GM18520 (cell line): ENCODE measurements around the gene PRKAR1A.
"Not testable (repeated sequence)": the region's sequence is repeated elsewhere in the genome, so short reads cannot be mapped to it uniquely, and the experiment has no call there.

Experiments used
- ATAC-seq: cut with Tn5 transposase; IDR thresholded peaks from one replicate; pipeline ENCODE4 v1.9.1; 2021; ENCODE audit not compliant: unreplicated experiment

PRKAR1A gene

GRCh38 chr17:68577497-68577821 is 65.2 kb downstream of the PRKAR1A start:
- no peak for ATAC-seq

DNA sequence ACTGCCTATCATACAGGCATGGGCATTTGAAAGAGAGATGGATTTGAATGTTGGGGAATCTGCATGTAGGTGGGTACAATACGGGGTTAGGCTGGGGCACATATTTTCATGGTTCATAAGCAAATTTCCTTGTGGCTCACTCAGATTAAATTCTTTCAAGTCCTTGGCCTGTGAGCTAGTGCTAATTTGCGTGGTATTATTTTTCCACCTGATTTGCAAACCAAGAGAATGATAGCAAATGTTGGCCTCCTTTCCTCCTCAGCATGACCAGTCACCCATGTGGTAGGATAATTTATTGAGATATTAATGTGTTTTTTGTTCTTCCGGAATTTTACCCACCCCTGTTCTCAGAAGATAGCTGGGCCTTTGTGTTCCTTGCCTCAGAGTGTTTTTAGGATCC is 66.0 kb downstream of the PRKAR1A start:
- no peak for ATAC-seq

DNA sequence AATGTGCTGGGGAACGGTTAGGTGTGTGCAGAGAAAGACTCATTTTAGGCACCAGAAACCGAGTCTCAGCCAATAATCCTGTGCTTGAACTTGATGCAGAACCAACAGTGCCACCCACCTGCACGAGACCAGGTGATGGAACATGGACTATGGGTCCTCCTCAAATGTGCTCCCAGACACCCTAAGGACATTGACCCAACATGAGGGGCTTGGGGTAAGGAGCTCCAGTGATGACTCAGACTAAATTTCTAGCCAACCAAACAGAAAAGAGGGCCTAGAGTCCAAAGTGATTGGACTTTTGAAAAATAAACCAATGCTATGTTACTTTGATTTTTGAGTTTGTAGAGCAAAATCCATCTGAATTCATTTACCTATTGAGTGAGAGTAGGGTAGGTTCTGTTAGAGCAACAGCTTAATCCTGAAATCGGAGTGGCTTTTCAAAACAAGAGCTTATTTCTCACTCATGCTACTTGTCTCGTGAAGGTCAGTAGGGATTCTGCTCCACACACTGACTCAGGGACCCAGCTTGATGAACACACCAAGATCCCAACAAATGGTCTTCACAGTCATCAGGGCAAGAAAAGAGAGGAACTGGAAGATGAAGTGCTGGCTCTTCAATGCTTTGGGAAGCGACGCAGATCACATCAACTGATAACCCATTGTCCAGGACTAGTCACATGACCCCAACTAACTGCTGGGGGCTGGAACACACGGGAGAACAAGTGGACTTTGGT is 67.1 kb downstream of the PRKAR1A start:
- no peak for ATAC-seq

DNA sequence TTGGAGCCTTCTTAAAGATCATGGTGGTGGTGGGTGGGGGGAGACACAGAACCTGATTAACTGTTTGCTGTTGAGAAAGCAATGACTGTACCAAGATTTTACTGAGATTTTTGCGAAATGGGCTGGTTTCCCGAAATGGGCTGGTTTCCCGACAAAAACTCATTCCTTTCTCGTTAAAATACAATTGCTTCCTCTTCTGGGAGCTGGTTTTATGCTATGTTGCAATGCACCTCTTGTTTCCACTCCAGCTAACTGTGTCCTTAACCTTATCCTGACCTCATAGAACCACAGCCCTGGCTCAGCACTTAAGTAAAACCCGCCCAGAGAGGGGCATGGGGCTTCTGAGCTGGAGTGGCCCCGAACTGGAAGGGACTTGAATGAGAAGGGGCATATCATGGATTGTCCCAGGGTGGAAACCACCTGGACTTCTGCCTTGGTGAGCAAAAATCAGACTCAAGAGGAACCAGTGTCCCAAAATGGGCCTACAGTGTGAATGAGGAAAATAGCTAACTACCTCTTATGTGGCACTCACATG is 68.1 kb downstream of the PRKAR1A start:
- no peak for ATAC-seq

GRCh38 chr17:68581863-68582645 is 69.8 kb downstream of the PRKAR1A start:
- no peak for ATAC-seq

DNA sequence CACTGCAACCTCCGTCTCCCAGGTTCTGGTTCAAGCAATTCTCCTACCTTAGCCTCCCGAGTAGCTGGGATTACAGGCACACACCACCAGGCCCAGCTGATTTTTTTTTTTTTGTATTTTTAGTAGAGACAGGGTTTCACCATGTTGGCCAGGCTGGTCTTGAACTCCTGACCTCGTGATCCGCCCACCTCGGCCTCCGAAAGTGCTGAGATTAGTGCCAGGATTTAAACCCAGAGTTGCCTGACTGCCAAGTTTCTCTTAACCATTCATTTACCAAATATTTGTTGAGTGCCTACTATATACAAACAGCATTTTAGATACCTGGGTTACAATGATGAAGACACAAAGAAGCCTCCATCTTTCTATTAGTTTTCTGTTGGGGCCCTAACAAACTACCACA is 70.6 kb downstream of the PRKAR1A start:
- not testable (repeated sequence) for ATAC-seq

DNA sequence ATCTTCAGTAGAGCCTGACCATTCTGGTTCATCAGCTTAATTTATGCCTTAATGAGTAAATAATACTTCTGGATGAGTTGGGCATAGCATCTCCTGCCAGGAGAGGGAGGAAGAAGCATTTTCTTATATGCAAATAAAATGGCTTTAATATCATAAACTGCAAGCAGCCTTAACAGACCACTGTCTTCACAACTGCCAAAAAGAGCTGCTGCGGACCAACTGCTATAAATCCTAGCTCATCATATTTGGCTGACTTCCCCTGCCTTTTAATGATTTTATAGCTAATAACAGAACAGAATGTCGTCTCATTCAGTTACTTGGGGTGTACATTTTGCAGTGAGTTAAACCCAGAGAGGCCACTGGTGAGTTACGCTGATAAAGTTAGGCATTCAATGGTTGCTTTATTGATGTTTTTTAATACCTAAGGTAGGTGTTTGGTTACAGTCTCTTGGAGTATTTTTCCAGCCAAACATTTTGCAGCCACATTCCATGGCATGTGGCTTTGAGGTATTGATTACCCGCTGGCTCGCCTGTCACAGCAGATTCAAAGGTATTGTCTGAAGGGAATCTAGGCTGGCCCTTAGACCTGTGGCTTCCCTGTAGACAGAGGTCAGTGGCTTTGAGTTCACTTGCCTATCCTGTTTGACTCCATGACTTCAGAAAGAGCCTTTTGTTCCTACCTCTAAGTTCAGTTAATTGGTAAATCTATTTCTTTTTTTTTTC is 72.5 kb downstream of the PRKAR1A start:
- no peak for ATAC-seq

- ATAC-seq = no peak
Measured at GRCh38 chr17:68585643-68586042, 73.4 kb downstream of the PRKAR1A start.

DNA sequence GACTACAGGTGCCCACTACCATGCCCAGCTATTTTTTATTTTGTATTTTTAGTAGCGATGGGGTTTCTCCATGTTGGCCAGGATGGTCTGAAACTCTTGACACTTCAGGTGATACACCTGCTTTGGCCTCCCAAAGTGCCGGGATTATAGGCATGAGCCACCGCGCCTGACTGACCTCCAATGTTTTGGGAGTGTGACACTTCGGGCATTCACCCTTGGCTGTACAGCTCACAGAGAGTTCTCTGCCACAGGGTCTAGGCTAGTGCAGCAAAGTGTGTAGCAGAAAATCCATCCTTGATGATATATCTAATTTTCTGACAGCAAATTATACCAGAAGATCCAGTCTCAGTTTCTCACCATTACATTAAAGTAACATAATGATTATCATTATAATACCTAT is 74.8 kb downstream of the PRKAR1A start:
- no peak for ATAC-seq

DNA sequence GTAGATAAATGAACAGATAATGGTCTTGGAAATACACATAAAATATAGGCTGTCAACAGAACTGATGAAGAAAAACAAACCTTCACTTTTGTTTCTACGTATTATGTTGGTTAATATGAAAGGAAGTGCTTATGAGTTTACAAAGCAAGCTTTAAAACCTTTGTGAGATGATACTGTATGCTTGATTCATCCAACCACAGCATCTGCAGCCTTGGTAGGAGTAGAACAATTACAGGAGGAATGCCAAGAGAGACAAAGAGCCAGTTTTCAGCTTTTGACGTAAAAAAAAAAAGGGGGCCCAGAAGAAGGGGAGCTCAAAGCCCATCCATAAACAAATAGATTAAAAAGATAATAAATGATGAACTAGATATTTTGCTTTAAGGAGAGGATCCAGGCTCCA is 75.6 kb downstream of the PRKAR1A start:
- no peak for ATAC-seq

GRCh38 chr17:68588362-68588761 is 76.1 kb downstream of the PRKAR1A start:
- ATAC-seq = no peak

- ATAC-seq = no peak
Measured at GRCh38 chr17:68589086-68589485, 76.9 kb downstream of the PRKAR1A start.

DNA sequence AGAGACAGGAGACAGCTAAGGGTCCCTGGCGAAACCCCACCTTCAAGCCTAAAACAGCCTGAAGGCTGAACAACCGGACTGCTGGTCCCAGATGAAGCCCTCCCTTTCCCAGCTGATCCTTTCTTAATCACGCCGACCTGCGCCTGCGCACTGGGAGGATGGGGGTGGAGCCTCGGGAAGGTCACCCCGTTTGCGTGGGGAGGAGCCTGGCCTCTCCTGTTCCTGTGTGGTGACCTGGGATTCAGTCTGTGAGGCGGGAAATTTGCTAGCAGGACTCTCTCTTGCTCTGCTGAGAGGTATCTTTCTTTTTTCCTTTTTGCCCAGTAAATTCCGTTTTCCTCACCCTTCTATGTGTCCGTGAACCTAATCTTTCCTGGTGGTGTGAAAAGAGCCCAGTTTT is 79.4 kb downstream of the PRKAR1A start:
- ATAC-seq = no peak

- no peak for ATAC-seq
Measured at GRCh38 chr17:68592009-68592408, 79.8 kb downstream of the PRKAR1A start.

- no peak for ATAC-seq
Measured at GRCh38 chr17:68592682-68593641, 80.7 kb downstream of the PRKAR1A start.

DNA sequence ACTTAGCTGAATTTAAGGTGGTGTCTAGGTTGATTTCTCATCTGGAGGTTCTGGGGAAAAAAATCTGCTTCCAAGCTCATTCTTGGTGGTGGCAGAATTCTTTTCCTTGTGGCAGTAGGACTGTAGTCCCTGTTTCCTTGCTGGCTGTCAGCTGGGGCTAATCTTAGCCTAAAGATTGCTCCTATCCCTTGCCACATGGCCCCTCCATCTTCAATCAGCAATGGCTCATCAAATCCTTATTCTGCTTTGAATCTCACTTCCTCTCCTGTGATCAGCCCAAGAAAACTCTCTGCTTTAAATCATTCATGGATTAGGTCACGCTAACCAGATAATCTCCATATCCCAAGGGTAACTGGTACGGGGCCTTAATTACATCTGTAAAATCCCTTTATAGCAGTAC is 82.3 kb downstream of the PRKAR1A start:
- no peak for ATAC-seq

DNA sequence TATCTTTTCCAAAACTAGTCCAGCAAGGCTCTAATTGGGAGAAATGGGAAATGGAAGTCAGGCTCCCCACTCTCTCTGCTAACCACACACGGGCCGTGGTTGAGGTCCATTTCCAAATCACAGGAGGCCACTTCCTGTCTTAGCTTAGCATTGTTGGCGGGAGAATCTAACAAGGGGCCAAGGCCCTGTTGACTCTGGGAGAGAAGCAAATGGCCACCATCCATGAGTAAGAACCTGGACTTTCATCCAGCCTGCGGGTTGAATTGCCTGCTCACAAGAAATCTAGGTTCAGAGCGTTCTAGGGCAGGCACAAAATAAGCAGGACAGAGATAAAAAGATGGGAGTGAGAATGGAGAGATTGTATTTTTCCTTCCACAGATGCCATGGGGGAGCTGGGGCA is 83.3 kb downstream of the PRKAR1A start:
- no peak for ATAC-seq

GRCh38 chr17:68595986-68596385 is 83.8 kb downstream of the PRKAR1A start:
- ATAC-seq = no peak

GRCh38 chr17:68596411-68596945 is 84.2 kb downstream of the PRKAR1A start:
- no peak for ATAC-seq

DNA sequence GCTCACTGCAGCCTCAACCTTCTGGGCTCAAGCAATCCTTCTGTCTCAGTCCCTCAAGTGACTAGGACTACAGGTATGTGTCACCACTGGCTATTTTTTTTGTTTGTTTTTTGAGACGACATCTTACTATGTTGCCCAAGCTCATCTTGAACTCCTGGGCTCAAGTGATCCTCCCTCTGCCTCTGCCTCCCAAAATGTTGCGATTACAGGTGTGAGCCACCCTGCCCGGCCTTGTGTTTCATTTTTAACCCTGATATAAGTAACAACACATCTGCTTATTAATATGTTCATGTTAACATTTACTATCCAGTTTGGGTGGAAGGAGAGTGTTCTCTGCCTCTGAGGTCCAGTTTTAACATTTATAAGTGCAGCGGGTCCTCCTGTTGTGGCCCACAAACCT is 85.8 kb downstream of the PRKAR1A start:
- ATAC-seq = no peak
